CD8-positive, alpha-beta memory T cell (primary cell): ENCODE results near the gene NEDD8. TPM values are rescaled to one million over a fixed set of nuclear protein-coding genes. Genes with fewer than 3 reads are reported as not detected.

Experiments
- CTCF ChIA-PET: fragments of 350-600 bp; sonication (Branson Sonifier 250); formaldehyde crosslinking; loops from one replicate; lab custom pipeline; 2021; ENCODE audit warnings: antibody characterized with exemption; lab: Charles Lee
- POLR2A ChIA-PET: fragments of 350-600 bp; sonication (Branson Sonifier 250); formaldehyde crosslinking; loops from one replicate; lab custom pipeline; 2021; ENCODE audit warnings: antibody characterized with exemption; lab: Charles Lee
- DNase-seq, 5 donors: peaks; one replicate each; pipeline versions ENCODE4 v3.0.0 to v3.0.0-alpha.2; 2020 to 2022; ENCODE audit warnings: mixed read lengths in 1 of 5
- H3K27ac ChIP-seq: one replicate; pipeline ENCODE4 v1.7.0; 2013; ENCODE audit warnings: low read depth, mild to moderate bottlenecking, low read length, moderate library complexity
- H3K27me3 ChIP-seq: 2 replicates; pipeline ENCODE4 v1.7.0; 2013; ENCODE audit warnings: low read length, mild to moderate bottlenecking; ENCODE audit not compliant: insufficient read depth, poor library complexity, severe bottlenecking
- H3K36me3 ChIP-seq: 2 replicates; pipeline ENCODE4 v1.7.0; 2013; ENCODE audit warnings: mild to moderate bottlenecking, low read length, moderate library complexity; ENCODE audit not compliant: insufficient read depth
- H3K4me1 ChIP-seq: 2 replicates; pipeline ENCODE4 v1.7.0; 2013; ENCODE audit warnings: mild to moderate bottlenecking, low read length, moderate library complexity; ENCODE audit not compliant: insufficient read depth
- H3K4me3 ChIP-seq: 2 replicates; pipeline ENCODE4 v1.7.0; 2013; ENCODE audit warnings: mild to moderate bottlenecking, low read length
- H3K9me3 ChIP-seq: 2 replicates; pipeline ENCODE4 v1.7.0; 2013; ENCODE audit warnings: mild to moderate bottlenecking, low read length
- H3K27ac Mint-ChIP-seq, 8 donors: one replicate each; pipeline ENCODE4 v1.8.0; 2020 to 2021; ENCODE audit warnings: mixed read lengths in 8 of 8, mild to moderate bottlenecking in 6 of 8, inconsistent platforms in 3 of 8, moderate library complexity in 3 of 8
- H3K27me3 Mint-ChIP-seq, 2 donors: one replicate each; pipeline ENCODE4 v1.8.0; 2020 to 2021; ENCODE audit warnings: mixed read lengths in 2 of 2, mild to moderate bottlenecking in 1 of 2, moderate library complexity in 1 of 2
- H3K36me3 Mint-ChIP-seq, 3 donors: one replicate each; pipeline ENCODE4 v1.8.0; 2020 to 2021; ENCODE audit warnings: mixed read lengths in 3 of 3, inconsistent platforms in 1 of 3, mild to moderate bottlenecking in 1 of 3
- H3K4me1 Mint-ChIP-seq, 3 donors: one replicate each; pipeline ENCODE4 v1.8.0; 2020 to 2021; ENCODE audit warnings: mixed read lengths in 3 of 3, inconsistent platforms in 1 of 3, mild to moderate bottlenecking in 1 of 3
- H3K4me3 Mint-ChIP-seq, 7 donors: one replicate each; pipeline ENCODE4 v1.8.0; 2020 to 2021; ENCODE audit warnings: mixed read lengths in 7 of 7, mild to moderate bottlenecking in 6 of 7, moderate library complexity in 4 of 7, inconsistent platforms in 2 of 7
- H3K9me3 Mint-ChIP-seq, 5 donors: one replicate each; pipeline ENCODE4 v1.8.0; 2020 to 2022; ENCODE audit warnings: mixed read lengths in 5 of 5, mild to moderate bottlenecking in 3 of 5, moderate library complexity in 2 of 5, inconsistent platforms in 1 of 5
- polyA plus RNA-seq: library from polyadenylated mRNA; unstranded; fragments of 300-500 nt; fragmentation: Illumina TruSeq; gene quantifications from one replicate; pipeline ENCODE4 v1.2.3, GENCODE V29; 2021
- total RNA-seq, 2 experiments: library from RNA; stranded (reverse); gene quantifications; one replicate each; pipeline ENCODE4 v1.2.3, GENCODE V29; 2021

The NEDD8 gene
- total and polyA plus RNA-seq, 3 experiments from 2014 or later = 232 to 364 (median 240) TPM

- Histone ChIP-seq H3K36me3 (peaks cover 32% of the 10 kb centered on the region), H3K9me3 (no peaks in the 10 kb centered on the region), H3K4me3 (no peak overlapping the region), H3K27ac (no peak overlapping the region), H3K4me1 (no peaks in the 10 kb centered on the region), H3K27me3 (no peaks in the 10 kb centered on the region)
- Mint-ChIP-seq H3K36me3 (peaks cover 0 to 90% (median 4%) of the 10 kb centered on the region in 3 donors), H3K27ac (peak overlapping the region in 5 of 8 donors; percentile 23 to 86 (median 38)), H3K27me3 (no peaks in the 10 kb centered on the region), H3K9me3 (no peaks in the 10 kb centered on the region), H3K4me3 (no peak overlapping the region), H3K4me1 (peaks cover 2 to 7% (median 6%) of the 10 kb centered on the region in 3 donors)
- POLR2A ChIA-PET = no interaction called here
- no peak for DNase-seq
- CTCF ChIA-PET = interaction anchor here (0.9 to 2.7 kb wide), 5 partner anchors 10 to 251 kb away, joined by 3 to 16 read pairs (median 4); partner anchors contain the start of gene IRF9
These were observed 52.0 kb downstream of the NEDD8 start for GRCh38 chr14:24179961-24180796.

- Mint-ChIP-seq H3K4me3 (no peak overlapping the region), H3K9me3 (no peaks in the 10 kb centered on the region), H3K4me1 (peaks cover 10 to 14% (median 14%) of the 10 kb centered on the region in 3 donors), H3K27ac (peak overlapping the region in 3 of 8 donors; percentile 22 to 90 (median 23)), H3K27me3 (no peaks in the 10 kb centered on the region), H3K36me3 (peaks cover 0 to 91% (median 8%) of the 10 kb centered on the region in 3 donors)
- DNase-seq = no peak
- ChIA-PET POLR2A (no interaction called here), CTCF (interaction anchor here (0.9 to 2.7 kb wide), 3 partner anchors 9 to 70 kb away, joined by 3 to 16 read pairs (median 4); partner anchors contain the start of gene IRF9)
- Histone ChIP-seq H3K36me3 (peaks cover 24% of the 10 kb centered on the region), H3K9me3 (no peaks in the 10 kb centered on the region), H3K4me1 (no peaks in the 10 kb centered on the region), H3K27me3 (no peaks in the 10 kb centered on the region), H3K27ac (no peak overlapping the region), H3K4me3 (no peak overlapping the region)
These were observed 52.7 kb downstream of the NEDD8 start for GRCh38 chr14:24179294-24179960.

GRCh38 chr14:24178399-24179178 lies 53.6 kb downstream of the NEDD8 start:
- Histone ChIP-seq H3K27me3 (no peaks in the 10 kb centered on the region), H3K4me3 (no peak overlapping the region), H3K36me3 (peaks cover 23% of the 10 kb centered on the region), H3K9me3 (no peaks in the 10 kb centered on the region), H3K27ac (no peak overlapping the region), H3K4me1 (no peaks in the 10 kb centered on the region)
- ChIA-PET CTCF (interaction anchor here (0.9 to 1.7 kb wide), 2 partner anchors 41 to 69 kb away, joined by 3 read pairs; no protein-coding TSS in a partner anchor), POLR2A (no interaction called here)
- H3K4me1 Mint-ChIP-seq = peaks cover 13 to 15% (median 15%) of the 10 kb centered on the region in 3 donors
- no peaks in the 10 kb centered on the region for H3K27me3 Mint-ChIP-seq
- H3K4me3 Mint-ChIP-seq = no peak overlapping the region
- H3K27ac Mint-ChIP-seq = peak overlapping the region in 2 of 8 donors; percentile 22 to 23
- no peaks in the 10 kb centered on the region for H3K9me3 Mint-ChIP-seq
- no peak for DNase-seq
- H3K36me3 Mint-ChIP-seq = peaks cover 0 to 85% (median 9%) of the 10 kb centered on the region in 3 donors

GRCh38 chr14:24177891-24178290 lies 54.3 kb downstream of the NEDD8 start:
- Mint-ChIP-seq H3K4me3 (no peak overlapping the region), H3K9me3 (no peaks in the 10 kb centered on the region), H3K27ac (peak overlapping the region in 1 of 8 donors; percentile 42), H3K4me1 (peaks cover 19 to 22% (median 19%) of the 10 kb centered on the region in 3 donors), H3K36me3 (peaks cover 0 to 78% (median 9%) of the 10 kb centered on the region in 3 donors), H3K27me3 (no peaks in the 10 kb centered on the region)
- no peak for DNase-seq
- CTCF ChIA-PET = interaction anchor here (1.7 kb wide), 1 partner anchor 42 kb away, joined by 3 read pairs; no protein-coding TSS in a partner anchor
- POLR2A ChIA-PET = no interaction called here
- H3K9me3 ChIP-seq = no peaks in the 10 kb centered on the region
- no peaks in the 10 kb centered on the region for H3K27me3 ChIP-seq
- H3K36me3 ChIP-seq = peaks cover 19% of the 10 kb centered on the region
- no peak overlapping the region for H3K27ac ChIP-seq
- H3K4me3 ChIP-seq = no peak overlapping the region
- H3K4me1 ChIP-seq = no peaks in the 10 kb centered on the region

- Mint-ChIP-seq H3K4me1 (peaks cover 22 to 25% (median 23%) of the 10 kb centered on the region in 3 donors), H3K36me3 (peaks cover 0 to 72% (median 9%) of the 10 kb centered on the region in 3 donors), H3K27ac (peak overlapping the region in 4 of 8 donors; percentile 31 to 79 (median 44)), H3K4me3 (no peak overlapping the region), H3K9me3 (no peaks in the 10 kb centered on the region), H3K27me3 (no peaks in the 10 kb centered on the region)
- ChIA-PET POLR2A (interaction anchor here (0.6 kb wide), 1 partner anchor 27 kb away, joined by 3 read pairs; no protein-coding TSS in a partner anchor), CTCF (interaction anchor here (1.7 kb wide), 1 partner anchor 43 kb away, joined by 3 read pairs; no protein-coding TSS in a partner anchor)
- DNase-seq = no peak
- no peaks in the 10 kb centered on the region for H3K27me3 ChIP-seq
- H3K27ac ChIP-seq = no peak overlapping the region
- no peaks in the 10 kb centered on the region for H3K4me1 ChIP-seq
- H3K4me3 ChIP-seq = no peak overlapping the region
- H3K36me3 ChIP-seq = peaks cover 19% of the 10 kb centered on the region
- H3K9me3 ChIP-seq = no peaks in the 10 kb centered on the region
These were observed 54.9 kb downstream of the NEDD8 start for GRCh38 chr14:24177041-24177825.

GRCh38 chr14:24176599-24176998 lies 55.6 kb downstream of the NEDD8 start:
- Histone ChIP-seq H3K4me3 (no peak overlapping the region), H3K4me1 (no peaks in the 10 kb centered on the region), H3K9me3 (no peaks in the 10 kb centered on the region), H3K36me3 (peaks cover 19% of the 10 kb centered on the region), H3K27me3 (no peaks in the 10 kb centered on the region), H3K27ac (no peak overlapping the region)
- Mint-ChIP-seq H3K27ac (peak overlapping the region in 1 of 8 donors; percentile 47), H3K36me3 (peaks cover 0 to 67% (median 9%) of the 10 kb centered on the region in 3 donors), H3K4me3 (no peak overlapping the region), H3K9me3 (no peaks in the 10 kb centered on the region), H3K4me1 (peaks cover 25 to 29% (median 28%) of the 10 kb centered on the region in 3 donors), H3K27me3 (no peaks in the 10 kb centered on the region)
- ChIA-PET CTCF (interaction anchor here (1.7 kb wide), 1 partner anchor 43 kb away, joined by 3 read pairs; no protein-coding TSS in a partner anchor), POLR2A (interaction anchor here (0.6 kb wide), 1 partner anchor 27 kb away, joined by 3 read pairs; no protein-coding TSS in a partner anchor)
- no peak for DNase-seq
